AG09319 (cell line): Measurements from ENCODE around the gene CIC.

ENCODE experiments used
- DNase-seq: peaks from one replicate; pipeline ENCODE4 v3.0.0-alpha.2; 2010; ENCODE audit warnings: low read depth; ENCODE audit errors: extremely low read depth
- TF ChIP-seq, protein P1 (sequence below): IDR thresholded peaks from 2 replicates; pipeline ENCODE4 v1.5.1; 2011; ENCODE audit warnings: low read depth, mild to moderate bottlenecking, inconsistent platforms, low read length, moderate library complexity

The CIC gene

DNA sequence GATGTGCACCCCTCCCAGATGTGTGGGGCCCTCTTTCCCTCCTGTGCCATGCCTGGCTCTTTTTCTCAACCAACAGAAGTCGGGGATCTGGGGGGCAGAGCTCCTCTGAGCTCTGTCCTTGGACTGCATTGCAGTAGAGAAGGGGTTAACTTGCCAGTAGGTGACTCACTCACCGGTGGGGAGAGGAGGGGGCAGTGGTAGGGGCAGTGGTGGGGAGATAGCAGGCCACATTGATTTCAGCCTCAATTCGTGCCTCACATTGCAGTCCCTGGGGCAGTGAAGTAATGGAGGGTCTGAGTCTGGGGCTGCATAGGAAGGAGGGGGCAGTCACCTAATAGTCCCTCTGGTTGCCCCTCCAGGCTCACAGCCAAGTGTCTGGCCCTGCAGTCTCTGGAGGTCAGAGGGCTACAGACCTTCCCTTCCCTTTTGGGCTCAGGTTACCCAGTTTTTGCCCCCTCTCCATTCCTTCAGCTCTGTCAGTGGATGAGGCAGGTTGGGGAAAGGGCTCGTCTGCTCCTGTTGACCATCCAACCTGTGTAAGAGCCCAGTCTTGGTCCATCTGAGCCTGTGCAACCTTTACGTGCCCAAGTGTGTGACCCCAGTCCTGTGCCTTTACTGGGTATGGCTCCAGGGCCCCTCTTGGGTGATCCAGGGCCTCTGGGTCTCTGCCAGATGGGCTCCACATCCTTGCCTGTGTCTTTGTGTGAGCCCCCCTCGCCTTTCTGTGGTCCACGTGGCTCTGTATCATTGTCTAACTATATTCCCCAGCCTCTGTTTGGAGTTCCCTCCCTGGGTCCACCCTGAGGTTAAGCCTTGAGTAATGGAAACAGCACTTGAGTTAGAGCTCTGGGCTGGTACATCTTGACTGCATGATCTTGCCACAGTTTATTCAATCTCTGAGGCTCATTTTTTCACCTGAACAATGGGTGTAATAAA lies 13.0 kb downstream of the CIC start:
- DNase-seq: no peak
- TF ChIP-seq, protein P1, sequence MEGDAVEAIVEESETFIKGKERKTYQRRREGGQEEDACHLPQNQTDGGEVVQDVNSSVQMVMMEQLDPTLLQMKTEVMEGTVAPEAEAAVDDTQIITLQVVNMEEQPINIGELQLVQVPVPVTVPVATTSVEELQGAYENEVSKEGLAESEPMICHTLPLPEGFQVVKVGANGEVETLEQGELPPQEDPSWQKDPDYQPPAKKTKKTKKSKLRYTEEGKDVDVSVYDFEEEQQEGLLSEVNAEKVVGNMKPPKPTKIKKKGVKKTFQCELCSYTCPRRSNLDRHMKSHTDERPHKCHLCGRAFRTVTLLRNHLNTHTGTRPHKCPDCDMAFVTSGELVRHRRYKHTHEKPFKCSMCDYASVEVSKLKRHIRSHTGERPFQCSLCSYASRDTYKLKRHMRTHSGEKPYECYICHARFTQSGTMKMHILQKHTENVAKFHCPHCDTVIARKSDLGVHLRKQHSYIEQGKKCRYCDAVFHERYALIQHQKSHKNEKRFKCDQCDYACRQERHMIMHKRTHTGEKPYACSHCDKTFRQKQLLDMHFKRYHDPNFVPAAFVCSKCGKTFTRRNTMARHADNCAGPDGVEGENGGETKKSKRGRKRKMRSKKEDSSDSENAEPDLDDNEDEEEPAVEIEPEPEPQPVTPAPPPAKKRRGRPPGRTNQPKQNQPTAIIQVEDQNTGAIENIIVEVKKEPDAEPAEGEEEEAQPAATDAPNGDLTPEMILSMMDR: no peak

GRCh38 chr19:42282819-42283187 lies 13.8 kb downstream of the CIC start:
- TF ChIP-seq, protein P1: no peak
- no peak for DNase-seq

DNA sequence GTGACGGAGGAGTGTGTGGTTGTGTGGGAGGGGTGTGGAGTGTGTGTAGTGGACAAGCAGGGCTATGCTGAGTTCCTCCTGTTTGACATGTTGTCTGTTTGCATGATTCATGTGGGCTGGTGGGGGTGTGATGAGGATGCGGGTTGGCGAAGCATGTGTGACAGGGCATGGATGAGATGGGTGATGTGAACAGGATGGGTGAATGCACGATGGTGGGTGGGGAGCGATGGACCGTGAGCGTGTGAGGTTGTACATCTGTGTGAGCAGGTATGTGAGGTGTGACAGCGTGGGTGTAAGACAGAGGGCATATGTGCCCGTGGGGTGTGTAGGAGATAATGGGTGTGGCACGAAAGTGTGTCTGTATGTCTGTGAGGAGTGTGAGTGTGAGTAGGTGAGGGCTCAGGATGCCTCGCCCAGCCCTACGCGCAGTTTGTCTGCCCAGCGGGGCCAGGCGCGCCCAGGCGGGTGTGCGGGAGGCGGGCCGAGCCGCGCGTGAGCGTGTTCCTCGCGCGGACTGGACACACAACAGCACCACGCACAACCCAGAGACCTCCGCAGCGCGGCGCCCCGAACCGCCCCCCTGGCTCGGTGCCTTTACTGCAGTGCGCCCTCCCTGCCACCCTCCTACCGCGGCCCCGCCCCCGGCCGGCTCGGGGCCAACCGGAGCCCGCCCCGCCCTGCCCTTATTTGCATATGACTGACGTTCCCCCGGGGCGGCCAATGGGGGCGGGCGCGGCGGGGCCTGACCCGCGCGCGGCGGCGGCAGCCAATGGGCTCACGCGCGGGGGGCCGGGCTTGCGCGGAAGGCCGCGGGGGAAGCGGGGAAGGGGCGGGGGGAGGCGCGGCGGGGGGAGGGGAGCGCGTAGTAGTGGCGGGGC lies 14.4 kb downstream of the CIC start:
- TF ChIP-seq, protein P1: no peak
- DNase-seq: peak; percentile 81

- TF ChIP-seq, protein P1: no peak
- peak; percentile 57 for DNase-seq
These were observed 15.0 kb downstream of the CIC start for GRCh38 chr19:42284066-42284501.

DNA sequence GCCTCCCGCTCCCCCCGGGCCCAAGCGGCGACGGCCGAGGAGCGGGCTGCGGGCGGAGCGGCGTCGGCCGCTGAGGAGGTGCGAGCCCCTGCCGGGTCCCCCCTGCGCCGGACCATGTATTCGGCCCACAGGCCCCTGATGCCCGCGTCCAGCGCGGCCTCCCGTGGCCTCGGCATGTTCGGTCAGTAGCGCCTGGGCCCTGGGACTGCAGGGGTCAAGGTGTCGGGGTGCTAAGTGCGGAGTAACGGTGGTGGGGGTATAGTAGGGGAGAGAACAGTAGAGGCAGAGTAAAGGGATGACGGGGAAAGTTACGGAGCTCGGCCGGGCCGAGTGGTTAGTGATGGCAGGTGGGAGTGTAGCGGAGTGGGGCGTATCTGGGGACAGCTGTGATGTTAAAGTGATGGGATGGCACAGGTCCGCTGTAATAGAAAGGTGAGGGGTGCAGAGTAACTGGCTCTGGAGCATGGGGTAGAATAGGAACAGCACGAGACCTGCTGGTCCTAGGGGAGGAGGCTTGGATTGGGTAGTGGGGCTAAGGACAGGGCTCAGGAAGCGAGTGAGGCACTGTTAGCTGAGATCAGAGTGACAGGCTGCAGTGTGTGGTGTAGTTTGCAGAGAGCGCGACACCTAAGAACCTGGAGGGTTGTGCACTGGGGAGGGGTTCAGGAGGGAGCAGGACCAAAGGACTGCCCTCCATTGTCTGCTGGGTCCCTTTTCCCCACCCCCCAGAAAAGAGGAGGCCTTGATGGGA lies 15.7 kb downstream of the CIC start:
- no peak for DNase-seq
- TF ChIP-seq, protein P1: no peak

- TF ChIP-seq, protein P1: no peak
- DNase-seq: no peak
These were observed 16.5 kb downstream of the CIC start for GRCh38 chr19:42285541-42285941.
